A673 (cell line): ENCODE measurements around the gene CLN5. TPM values are rescaled to one million over a fixed set of nuclear protein-coding genes. Genes with fewer than 3 reads are reported as not detected.

Experiments
- Bru-seq: library from RNA; stranded (reverse); fragments of 400-500 nt; gene quantifications from one replicate; lab custom pipeline; 2021; lab: Mats Ljungman, UMichigan
- BruChase-seq, 2 experiments: library from RNA; stranded (reverse); fragments of 400-500 nt; gene quantifications; one replicate each; lab custom pipeline; 2021; lab: Mats Ljungman, UMichigan
- BruUV-seq: library from RNA; stranded (reverse); fragments of 400-500 nt; replicated peaks from 2 replicates; lab custom pipeline; 2021; lab: Mats Ljungman, UMichigan
- CTCF ChIA-PET: fragments of 300-600 bp; sonication (Branson Sonifier 250); formaldehyde crosslinking; loops from one replicate; lab custom pipeline; 2022; ENCODE audit warnings: antibody characterized with exemption; lab: Charles Lee
- POLR2A ChIA-PET: fragments of 300-600 bp; sonication (Branson Sonifier 250); formaldehyde crosslinking; loops from one replicate; lab custom pipeline; 2022; ENCODE audit warnings: antibody characterized with exemption; ENCODE audit not compliant: low non-redundant PET; lab: Charles Lee
- DNase-seq: peaks from one replicate; pipeline ENCODE4 v3.0.0-alpha.2; 2015; ENCODE audit warnings: low spot score
- H3K27ac ChIP-seq: fragments of 200-600 bp; sonication (generic); 2 replicates; pipeline ENCODE4 v1.5.1; 2016; ENCODE audit warnings: mixed run types, low read depth, mild to moderate bottlenecking, mixed read lengths, antibody characterized with exemption, low read length; ENCODE audit not compliant: poor library complexity, severe bottlenecking
- H3K27me3 ChIP-seq: fragments of 200-600 bp; sonication (generic); replicated peaks from 2 replicates; pipeline ENCODE4 v1.6.1; 2017; ENCODE audit warnings: mixed run types, low read depth, mild to moderate bottlenecking, mixed read lengths, antibody characterized with exemption, low read length; ENCODE audit not compliant: insufficient read depth, poor library complexity
- H3K36me3 ChIP-seq: fragments of 200-600 bp; sonication (generic); 2 replicates; pipeline ENCODE4 v1.6.1; 2016; ENCODE audit warnings: mixed run types, mild to moderate bottlenecking, mixed read lengths, antibody characterized with exemption, low read length; ENCODE audit not compliant: insufficient read depth, poor library complexity, severe bottlenecking
- H3K4me1 ChIP-seq: fragments of 200-600 bp; sonication (generic); 2 replicates; pipeline ENCODE4 v1.6.1; 2017; ENCODE audit warnings: mixed run types, mild to moderate bottlenecking, mixed read lengths, antibody characterized with exemption, low read length; ENCODE audit not compliant: insufficient read depth, poor library complexity, severe bottlenecking
- H3K4me3 ChIP-seq: fragments of 200-600 bp; sonication (generic); 2 replicates; pipeline ENCODE4 v1.5.1; 2016; ENCODE audit warnings: low read depth, mixed run types, mild to moderate bottlenecking, mixed read lengths, low read length; ENCODE audit not compliant: poor library complexity, severe bottlenecking
- H3K9me3 ChIP-seq: fragments of 200-600 bp; sonication (generic); 2 replicates; pipeline ENCODE4 v1.6.1; 2016; ENCODE audit warnings: mixed run types, low read depth, mild to moderate bottlenecking, mixed read lengths, antibody characterized with exemption, low read length; ENCODE audit not compliant: poor library complexity, severe bottlenecking
- EZH2 ChIP-seq: fragments of 200-600 bp; sonication (generic); IDR thresholded peaks from 2 replicates; pipeline ENCODE4 v1.6.1; 2017; ENCODE audit warnings: borderline replicate concordance, low read depth, mild to moderate bottlenecking, mixed read lengths, antibody characterized with exemption, low read length; ENCODE audit not compliant: poor library complexity, severe bottlenecking
- intact Hi-C: fragments of 100-400 bp; cut with micrococcal nuclease; formaldehyde crosslinking; loops from one replicate; pipeline ENCODE4 v1.10.0; 2022; ENCODE audit not compliant: unreplicated experiment
- long read RNA-seq: library from polyadenylated mRNA; stranded (forward); transcript quantifications from one replicate; pipeline ENCODE4 v2.0.0, GENCODE V29; 2022
- total RNA-seq: library from RNA; stranded (reverse); gene quantifications from 2 replicates; pipeline ENCODE4 v1.2.3, GENCODE V29; 2021
- TF ChIP-seq, protein P1 (sequence below): fragments of 300-800, 200-600 bp; sonication (generic); conservative IDR thresholded peaks from 2 replicates; pipeline ENCODE4 v1.5.1; 2017; ENCODE audit warnings: low read depth, mild to moderate bottlenecking, antibody characterized with exemption, low read length, moderate library complexity, mixed read lengths

CLN5 gene
- total RNA-seq: 12.4 and 13.7 TPM in 2 replicates
- Bru-seq, nascent RNA: percentile 60 among the genes with signal in this experiment
- BruChase-seq, experiment 1, labeled RNA remaining after a 2-hour chase: percentile 61 among the genes with signal in this experiment
- BruChase-seq, experiment 2, labeled RNA remaining after a 6-hour chase: percentile 68 among the genes with signal in this experiment
- long read RNA-seq, full-length matches to known transcripts: 17 of 17 reads
- long read RNA-seq, partial matches to known transcripts: 0 of 17 reads
- long read RNA-seq, other reads (novel, unspliced or antisense): 0 of 17 reads

- no peaks in the 10 kb centered on the region for H3K27me3 ChIP-seq
- BruUV-seq: no TSS peak
- no peaks in the 10 kb centered on the region for H3K9me3 ChIP-seq
- TF ChIP-seq, protein P1, sequence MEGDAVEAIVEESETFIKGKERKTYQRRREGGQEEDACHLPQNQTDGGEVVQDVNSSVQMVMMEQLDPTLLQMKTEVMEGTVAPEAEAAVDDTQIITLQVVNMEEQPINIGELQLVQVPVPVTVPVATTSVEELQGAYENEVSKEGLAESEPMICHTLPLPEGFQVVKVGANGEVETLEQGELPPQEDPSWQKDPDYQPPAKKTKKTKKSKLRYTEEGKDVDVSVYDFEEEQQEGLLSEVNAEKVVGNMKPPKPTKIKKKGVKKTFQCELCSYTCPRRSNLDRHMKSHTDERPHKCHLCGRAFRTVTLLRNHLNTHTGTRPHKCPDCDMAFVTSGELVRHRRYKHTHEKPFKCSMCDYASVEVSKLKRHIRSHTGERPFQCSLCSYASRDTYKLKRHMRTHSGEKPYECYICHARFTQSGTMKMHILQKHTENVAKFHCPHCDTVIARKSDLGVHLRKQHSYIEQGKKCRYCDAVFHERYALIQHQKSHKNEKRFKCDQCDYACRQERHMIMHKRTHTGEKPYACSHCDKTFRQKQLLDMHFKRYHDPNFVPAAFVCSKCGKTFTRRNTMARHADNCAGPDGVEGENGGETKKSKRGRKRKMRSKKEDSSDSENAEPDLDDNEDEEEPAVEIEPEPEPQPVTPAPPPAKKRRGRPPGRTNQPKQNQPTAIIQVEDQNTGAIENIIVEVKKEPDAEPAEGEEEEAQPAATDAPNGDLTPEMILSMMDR: no peak
- TF ChIP-seq EZH2: no peak
- peak; percentile 94 for DNase-seq
- ChIA-PET POLR2A (interaction anchor here (0.5 kb wide), 1 partner anchor 726 kb away, joined by 3 read pairs; no protein-coding TSS in a partner anchor), CTCF (no interaction called here)
- intact Hi-C loops: no loop called here
- peaks cover 10% of the 10 kb centered on the region for H3K4me1 ChIP-seq
- H3K4me3 ChIP-seq: peak within 1 kb of the TSS; percentile 93
- no peaks in the 10 kb centered on the region for H3K36me3 ChIP-seq
- H3K27ac ChIP-seq: peak within 1 kb of the TSS; percentile 79
Measured at GRCh38 chr13:76991796-76992547, at the start of gene CLN5. Gene CLN5 (plus strand): TSS chr13:76992081. CDS start chr13:76992099, 18 bp downstream.

DNA sequence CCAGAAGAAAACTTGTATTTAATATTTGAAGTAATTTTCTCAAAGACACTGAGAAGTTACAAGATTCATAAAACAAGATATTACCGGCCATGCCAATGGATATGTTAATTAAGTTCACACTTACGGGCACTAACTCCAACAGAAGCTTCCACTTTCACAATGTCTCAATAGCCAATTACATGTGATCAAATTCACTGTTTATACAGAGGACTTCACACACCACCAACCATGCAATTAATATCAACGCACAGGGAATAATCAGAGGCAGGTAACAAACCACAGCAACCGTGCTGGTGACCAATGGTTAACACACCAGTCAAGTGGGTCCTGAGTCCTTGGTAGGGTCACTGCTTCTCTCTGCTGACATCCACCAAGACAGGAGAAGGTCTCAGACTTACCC, 49.5 kb upstream of the CLN5 start:
- Histone ChIP-seq H3K27ac (no peak overlapping the region), H3K4me1 (peaks cover 5% of the 10 kb centered on the region), H3K9me3 (no peaks in the 10 kb centered on the region), H3K36me3 (no peaks in the 10 kb centered on the region), H3K4me3 (no peak overlapping the region), H3K27me3 (no peaks in the 10 kb centered on the region)
- DNase-seq: no peak
- no TSS peak for BruUV-seq
- CTCF ChIA-PET: no interaction called here
- intact Hi-C loops: no loop called here
- TF ChIP-seq, protein P1: no peak
- no peak for TF ChIP-seq EZH2
- POLR2A ChIA-PET: no interaction called here

- Histone ChIP-seq H3K27me3 (no peaks in the 10 kb centered on the region), H3K4me1 (no peaks in the 10 kb centered on the region), H3K9me3 (no peaks in the 10 kb centered on the region), H3K27ac (no peak overlapping the region), H3K4me3 (no peak overlapping the region), H3K36me3 (no peaks in the 10 kb centered on the region)
- no TSS peak for BruUV-seq
- TF ChIP-seq, protein P1: no peak
- no peak for TF ChIP-seq EZH2
- CTCF ChIA-PET: no interaction called here
- DNase-seq: no peak
- intact Hi-C loops: no loop called here
- POLR2A ChIA-PET: no interaction called here
Measured at GRCh38 chr13:76943646-76944045, 48.2 kb upstream of the CLN5 start.
